Endothelial cell of umbilical vein (primary cell): ENCODE results near the gene BRAT1.

Experiments used
- EZH2 ChIP-seq: IDR thresholded peaks from 2 replicates; pipeline ENCODE4 v1.6.1; 2012; ENCODE audit warnings: borderline replicate concordance, low read depth, mild to moderate bottlenecking, moderate library complexity, low read length, inconsistent platforms; ENCODE audit not compliant: severe bottlenecking
- FOS ChIP-seq: IDR thresholded peaks from 2 replicates; pipeline ENCODE4 v1.6.1; 2011; ENCODE audit warnings: mild to moderate bottlenecking, low read length, moderate library complexity, borderline replicate concordance; ENCODE audit not compliant: insufficient read depth
- MYC ChIP-seq: IDR thresholded peaks from one replicate; pipeline ENCODE4 v1.6.1; 2011; ENCODE audit warnings: mild to moderate bottlenecking, low read depth, low read length
- POLR2A ChIP-seq: IDR thresholded peaks from 2 replicates; pipeline ENCODE4 v1.6.1; 2012; ENCODE audit warnings: low read depth, mild to moderate bottlenecking, control low read depth, low read length
- POLR2AphosphoS5 ChIP-seq: IDR thresholded peaks from 2 replicates; pipeline ENCODE4 v1.6.1; 2012; ENCODE audit warnings: low read depth, mild to moderate bottlenecking, control low read depth, low read length, moderate library complexity; ENCODE audit not compliant: insufficient read depth
- TF ChIP-seq, protein P1 (sequence below), 2 donors: IDR thresholded peaks; 1 replicate in 1 of 2; 2 replicates in 1 of 2; pipeline ENCODE4 v1.5.1; 2011; ENCODE audit warnings: low read length in 2 of 2, mild to moderate bottlenecking in 2 of 2, moderate library complexity in 2 of 2, control low read depth in 1 of 2, inconsistent platforms in 1 of 2, low read depth in 1 of 2; ENCODE audit not compliant: insufficient read depth in 1 of 2; ENCODE audit errors: extremely low read depth in 1 of 2

DNA sequence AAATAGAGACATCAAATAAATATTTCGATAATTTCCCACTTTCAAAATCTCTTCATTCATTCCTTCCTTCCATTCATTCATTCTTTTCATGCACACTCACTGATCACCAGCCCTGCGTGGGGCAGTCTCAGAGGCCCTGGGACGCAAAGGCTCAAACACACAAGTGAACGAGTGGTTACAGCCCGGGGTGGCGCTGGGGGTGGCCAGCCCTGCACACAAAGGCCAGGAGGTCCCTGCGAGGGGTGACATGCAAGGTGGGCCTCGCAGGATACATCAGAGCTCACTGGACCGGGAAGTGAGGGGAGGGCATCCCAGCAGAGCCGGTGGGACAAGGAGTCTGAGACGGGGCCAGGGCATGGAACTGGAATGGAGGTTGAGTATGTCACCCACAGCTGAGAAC, 46.6 kb upstream of the BRAT1 start:
- no peak for TF ChIP-seq POLR2A
- no peak for TF ChIP-seq POLR2AphosphoS5
- TF ChIP-seq, protein P1, sequence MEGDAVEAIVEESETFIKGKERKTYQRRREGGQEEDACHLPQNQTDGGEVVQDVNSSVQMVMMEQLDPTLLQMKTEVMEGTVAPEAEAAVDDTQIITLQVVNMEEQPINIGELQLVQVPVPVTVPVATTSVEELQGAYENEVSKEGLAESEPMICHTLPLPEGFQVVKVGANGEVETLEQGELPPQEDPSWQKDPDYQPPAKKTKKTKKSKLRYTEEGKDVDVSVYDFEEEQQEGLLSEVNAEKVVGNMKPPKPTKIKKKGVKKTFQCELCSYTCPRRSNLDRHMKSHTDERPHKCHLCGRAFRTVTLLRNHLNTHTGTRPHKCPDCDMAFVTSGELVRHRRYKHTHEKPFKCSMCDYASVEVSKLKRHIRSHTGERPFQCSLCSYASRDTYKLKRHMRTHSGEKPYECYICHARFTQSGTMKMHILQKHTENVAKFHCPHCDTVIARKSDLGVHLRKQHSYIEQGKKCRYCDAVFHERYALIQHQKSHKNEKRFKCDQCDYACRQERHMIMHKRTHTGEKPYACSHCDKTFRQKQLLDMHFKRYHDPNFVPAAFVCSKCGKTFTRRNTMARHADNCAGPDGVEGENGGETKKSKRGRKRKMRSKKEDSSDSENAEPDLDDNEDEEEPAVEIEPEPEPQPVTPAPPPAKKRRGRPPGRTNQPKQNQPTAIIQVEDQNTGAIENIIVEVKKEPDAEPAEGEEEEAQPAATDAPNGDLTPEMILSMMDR (IDR thresholded peaks at IDR 0.05; ENCODE audit: extremely low read depth in 1 of 2, insufficient read depth in 1 of 2, low read depth in 1 of 2, low read length in 2 of 2), result no peak
- TF ChIP-seq MYC, result no peak
- TF ChIP-seq FOS, result no peak
- no peak for TF ChIP-seq EZH2
